ENCODE data around the gene CTSA.

The CTSA gene

DNA sequence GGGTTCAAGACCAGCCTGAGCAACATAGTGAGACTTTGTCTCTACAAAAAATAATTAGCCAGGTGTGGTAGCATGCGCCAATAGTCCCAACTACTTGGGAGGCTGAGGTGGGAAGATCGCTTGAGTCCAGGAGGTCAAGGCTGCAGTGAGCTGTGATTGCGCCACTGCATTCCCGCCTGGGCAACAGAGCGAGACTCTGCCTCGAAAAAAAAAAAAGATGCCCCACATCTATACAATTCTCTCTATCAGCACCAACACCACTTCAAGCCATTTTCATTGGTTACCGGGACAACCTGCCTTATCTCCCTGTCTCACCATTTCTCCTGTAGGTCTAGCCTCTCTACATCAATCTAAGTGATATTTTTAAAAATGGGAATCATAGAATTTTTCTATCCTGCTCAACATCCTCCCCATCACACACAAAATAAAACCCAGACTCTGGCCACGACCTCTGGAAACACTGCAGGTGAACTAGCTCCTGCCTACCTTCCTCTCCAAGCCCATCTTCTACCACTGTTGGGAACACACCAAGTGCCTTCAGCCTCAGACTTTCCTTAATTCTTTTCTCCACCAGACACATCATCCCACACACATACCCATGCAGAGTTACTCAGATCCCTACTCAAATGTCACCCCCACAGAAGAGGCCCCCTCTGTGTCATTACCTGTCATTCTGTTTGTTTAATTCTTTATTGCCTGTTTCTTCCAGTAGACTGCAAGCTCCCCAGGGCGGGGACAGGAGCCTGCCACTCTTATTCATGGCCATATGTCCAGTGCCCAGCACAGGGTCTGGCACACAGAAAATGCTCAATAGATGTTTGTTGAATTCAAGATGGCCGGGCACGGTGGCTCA, 30.4 kb downstream of the CTSA start:
- Histone ChIP-seq H3K27me3 (ENCODE audit: low read depth, low read length) (peaks cover 8% of the 10 kb centered on the region; the same call in 1 of the 2 replicates), H3K79me2 (ENCODE audit: low read length) (no peaks in the 10 kb centered on the region), H3K9ac (ENCODE audit: low read length) (no peak overlapping the region), H3K27ac (ENCODE audit: low read length) (no peak overlapping the region), H3K9me3 (ENCODE audit: insufficient read depth, low read length) (no peaks in the 10 kb centered on the region), H2AFZ (ENCODE audit: low read depth, low read length) (no peak overlapping the region), H3K4me3 (ENCODE audit: low read length) (no peak overlapping the region), H4K20me1 (ENCODE audit: insufficient read depth, low read length) (no peaks in the 10 kb centered on the region), H3K36me3 (replicated peaks; ENCODE audit: low read depth, low read length) (no peaks in the 10 kb centered on the region), H3K4me2 (ENCODE audit: low read length) (no peak overlapping the region), H3K4me1 (ENCODE audit: low read length) (no peaks in the 10 kb centered on the region)
- TF ChIP-seq, protein P1, sequence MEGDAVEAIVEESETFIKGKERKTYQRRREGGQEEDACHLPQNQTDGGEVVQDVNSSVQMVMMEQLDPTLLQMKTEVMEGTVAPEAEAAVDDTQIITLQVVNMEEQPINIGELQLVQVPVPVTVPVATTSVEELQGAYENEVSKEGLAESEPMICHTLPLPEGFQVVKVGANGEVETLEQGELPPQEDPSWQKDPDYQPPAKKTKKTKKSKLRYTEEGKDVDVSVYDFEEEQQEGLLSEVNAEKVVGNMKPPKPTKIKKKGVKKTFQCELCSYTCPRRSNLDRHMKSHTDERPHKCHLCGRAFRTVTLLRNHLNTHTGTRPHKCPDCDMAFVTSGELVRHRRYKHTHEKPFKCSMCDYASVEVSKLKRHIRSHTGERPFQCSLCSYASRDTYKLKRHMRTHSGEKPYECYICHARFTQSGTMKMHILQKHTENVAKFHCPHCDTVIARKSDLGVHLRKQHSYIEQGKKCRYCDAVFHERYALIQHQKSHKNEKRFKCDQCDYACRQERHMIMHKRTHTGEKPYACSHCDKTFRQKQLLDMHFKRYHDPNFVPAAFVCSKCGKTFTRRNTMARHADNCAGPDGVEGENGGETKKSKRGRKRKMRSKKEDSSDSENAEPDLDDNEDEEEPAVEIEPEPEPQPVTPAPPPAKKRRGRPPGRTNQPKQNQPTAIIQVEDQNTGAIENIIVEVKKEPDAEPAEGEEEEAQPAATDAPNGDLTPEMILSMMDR (IDR thresholded peaks at IDR 0.05; ENCODE audit: low read depth, low read length) = no peak
- TF ChIP-seq EZH2phosphoT487 (IDR thresholded peaks at IDR 0.05; ENCODE audit: low read depth) = no peak

- H3K9ac ChIP-seq (ENCODE audit: low read length) = no peak overlapping the region
- no peaks in the 10 kb centered on the region for H3K36me3 ChIP-seq (replicated peaks; ENCODE audit: low read depth, low read length)
- H3K27ac ChIP-seq (ENCODE audit: low read length) = no peak overlapping the region
- H3K9me3 ChIP-seq (ENCODE audit: insufficient read depth, low read length) = no peaks in the 10 kb centered on the region
- H3K79me2 ChIP-seq (ENCODE audit: low read length) = no peaks in the 10 kb centered on the region
- H3K4me2 ChIP-seq (ENCODE audit: low read length) = no peak overlapping the region
- no peaks in the 10 kb centered on the region for H3K4me1 ChIP-seq (ENCODE audit: low read length)
- TF ChIP-seq, protein P1 (IDR thresholded peaks at IDR 0.05; ENCODE audit: low read depth, low read length) = no peak
- no peak for TF ChIP-seq EZH2phosphoT487 (IDR thresholded peaks at IDR 0.05; ENCODE audit: low read depth)
- no peak overlapping the region for H3K4me3 ChIP-seq (ENCODE audit: low read length)
- H3K27me3 ChIP-seq (ENCODE audit: low read depth, low read length) = peaks cover 12% of the 10 kb centered on the region; the same call in 1 of the 2 replicates
- H4K20me1 ChIP-seq (ENCODE audit: insufficient read depth, low read length) = no peaks in the 10 kb centered on the region
- no peak overlapping the region for H2AFZ ChIP-seq (ENCODE audit: low read depth, low read length)
Measured at GRCh38 chr20:45924391-45925261, 33.5 kb downstream of the CTSA start.

- Histone ChIP-seq H4K20me1 (ENCODE audit: insufficient read depth, low read length) (no peaks in the 10 kb centered on the region), H3K79me2 (ENCODE audit: low read length) (no peaks in the 10 kb centered on the region), H3K4me3 (ENCODE audit: low read length) (no peak overlapping the region), H3K9ac (ENCODE audit: low read length) (no peak overlapping the region), H3K36me3 (replicated peaks; ENCODE audit: low read depth, low read length) (no peaks in the 10 kb centered on the region), H3K4me1 (ENCODE audit: low read length) (no peaks in the 10 kb centered on the region), H3K9me3 (ENCODE audit: insufficient read depth, low read length) (no peaks in the 10 kb centered on the region), H3K4me2 (ENCODE audit: low read length) (no peak overlapping the region), H3K27ac (ENCODE audit: low read length) (no peak overlapping the region), H2AFZ (ENCODE audit: low read depth, low read length) (no peak overlapping the region), H3K27me3 (ENCODE audit: low read depth, low read length) (peaks cover 6% of the 10 kb centered on the region; the same call in 1 of the 2 replicates)
- TF ChIP-seq EZH2phosphoT487 (IDR thresholded peaks at IDR 0.05; ENCODE audit: low read depth) = no peak
- TF ChIP-seq, protein P1 (IDR thresholded peaks at IDR 0.05; ENCODE audit: low read depth, low read length) = no peak
Measured at GRCh38 chr20:45925821-45926506, 34.8 kb downstream of the CTSA start.

All from OCI-LY3 (cell line).